ENCODE results near the gene IL1RAPL2.
"Not testable (repeated sequence)": the region's sequence is repeated elsewhere in the genome, so short reads cannot be mapped to it uniquely, and the experiment has no call there.

Gene IL1RAPL2

GRCh38 chrX:104670051-104670450 is 104.1 kb downstream of the IL1RAPL2 start:
- H3K9me3 ChIP-seq (ENCODE audit: insufficient read depth, low read length): no peaks in the 10 kb centered on the region
- no peak overlapping the region for H3K9ac ChIP-seq (ENCODE audit: insufficient read length, low read depth)
- no peaks in the 10 kb centered on the region for H3K36me3 ChIP-seq (ENCODE audit: insufficient read depth, insufficient read length, low read length)
- no peak for DNase-seq (ENCODE audit: low read depth, low spot score)
- H3K4me3 ChIP-seq (ENCODE audit: insufficient read length, low read depth): no peak overlapping the region
- no peaks in the 10 kb centered on the region for H3K27me3 ChIP-seq (ENCODE audit: insufficient read depth, insufficient read length)
- TF ChIP-seq SUZ12 (IDR thresholded peaks at IDR 0.05; ENCODE audit: extremely low read depth, insufficient read depth, insufficient read length) (no peak), ZNF274 (IDR thresholded peaks at IDR 0.05; ENCODE audit: low read depth, low read length) (no peak), YY1 (IDR thresholded peaks at IDR 0.05; ENCODE audit: insufficient read depth, insufficient read length) (no peak)
- H3K4me1 ChIP-seq (ENCODE audit: insufficient read depth, insufficient read length): no peaks in the 10 kb centered on the region

- H3K36me3 ChIP-seq (ENCODE audit: insufficient read depth, insufficient read length, low read length); H3K4me1 ChIP-seq (ENCODE audit: insufficient read depth, insufficient read length); H3K4me3 ChIP-seq (ENCODE audit: insufficient read length, low read depth); H3K9ac ChIP-seq (ENCODE audit: insufficient read length, low read depth); DNase-seq (ENCODE audit: low read depth, low spot score); H3K9me3 ChIP-seq (ENCODE audit: insufficient read depth, low read length); H3K27me3 ChIP-seq (ENCODE audit: insufficient read depth, insufficient read length): not testable (repeated sequence)
These were observed 111.5 kb downstream of the IL1RAPL2 start for GRCh38 chrX:104677517-104677916.

DNA sequence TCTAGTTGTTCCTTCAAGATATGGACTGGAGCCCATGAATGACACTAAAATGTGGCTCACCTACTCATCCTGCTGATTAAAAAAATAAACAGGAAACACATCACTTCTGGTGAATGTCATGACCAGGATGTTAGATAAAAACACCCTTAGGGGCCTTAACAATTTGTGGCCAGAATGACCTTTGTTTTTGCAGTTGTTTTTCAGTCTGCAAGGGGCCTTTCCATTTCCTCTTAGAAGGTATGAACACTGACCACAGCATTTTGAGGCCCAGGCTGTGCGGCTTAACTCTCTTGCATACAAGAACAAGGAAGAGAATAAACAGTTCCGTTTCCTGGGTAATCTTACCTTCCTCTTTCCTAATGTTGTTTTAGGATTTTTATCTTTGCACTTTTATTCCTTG is 113.2 kb downstream of the IL1RAPL2 start:
- TF ChIP-seq YY1 (IDR thresholded peaks at IDR 0.05; ENCODE audit: insufficient read depth, insufficient read length) (no peak), SUZ12 (IDR thresholded peaks at IDR 0.05; ENCODE audit: extremely low read depth, insufficient read depth, insufficient read length) (no peak), ZNF274 (IDR thresholded peaks at IDR 0.05; ENCODE audit: low read depth, low read length) (no peak)
- DNase-seq (ENCODE audit: low read depth, low spot score): no peak
- no peaks in the 10 kb centered on the region for H3K9me3 ChIP-seq (ENCODE audit: insufficient read depth, low read length)
- no peak overlapping the region for H3K9ac ChIP-seq (ENCODE audit: insufficient read length, low read depth)
- H3K36me3 ChIP-seq (ENCODE audit: insufficient read depth, insufficient read length, low read length): no peaks in the 10 kb centered on the region
- no peak overlapping the region for H3K4me3 ChIP-seq (ENCODE audit: insufficient read length, low read depth)
- no peaks in the 10 kb centered on the region for H3K4me1 ChIP-seq (ENCODE audit: insufficient read depth, insufficient read length)
- no peaks in the 10 kb centered on the region for H3K27me3 ChIP-seq (ENCODE audit: insufficient read depth, insufficient read length)

GRCh38 chrX:104681214-104681613 is 115.2 kb downstream of the IL1RAPL2 start:
- Histone ChIP-seq H3K36me3 (ENCODE audit: insufficient read depth, insufficient read length, low read length) (no peaks in the 10 kb centered on the region), H3K9ac (ENCODE audit: insufficient read length, low read depth) (no peak overlapping the region), H3K4me1 (ENCODE audit: insufficient read depth, insufficient read length) (no peaks in the 10 kb centered on the region), H3K9me3 (ENCODE audit: insufficient read depth, low read length) (no peaks in the 10 kb centered on the region), H3K4me3 (ENCODE audit: insufficient read length, low read depth) (no peak overlapping the region), H3K27me3 (ENCODE audit: insufficient read depth, insufficient read length) (no peaks in the 10 kb centered on the region)
- DNase-seq (ENCODE audit: low read depth, low spot score): no peak
- TF ChIP-seq ZNF274 (IDR thresholded peaks at IDR 0.05; ENCODE audit: low read depth, low read length) (no peak), SUZ12 (IDR thresholded peaks at IDR 0.05; ENCODE audit: extremely low read depth, insufficient read depth, insufficient read length) (no peak), YY1 (IDR thresholded peaks at IDR 0.05; ENCODE audit: insufficient read depth, insufficient read length) (no peak)

DNA sequence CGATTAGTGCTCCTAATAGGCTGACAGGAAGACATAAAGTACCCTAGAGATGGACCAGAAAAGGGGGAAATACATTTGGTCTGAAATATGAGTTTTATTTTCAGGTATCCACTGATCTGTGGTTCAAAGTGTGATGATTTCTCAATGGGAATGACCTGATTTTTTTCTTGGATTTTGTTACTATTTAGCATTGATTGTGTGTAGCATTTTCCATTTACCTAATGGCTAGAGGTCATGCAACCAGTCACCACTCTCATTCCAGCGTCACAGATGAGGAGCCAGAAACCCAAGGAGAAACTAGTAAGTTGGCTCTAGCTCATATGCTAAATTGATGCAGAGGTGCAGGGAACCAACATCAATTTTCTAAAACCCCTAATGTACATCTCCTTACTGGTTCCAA is 118.1 kb downstream of the IL1RAPL2 start:
- H3K4me1 ChIP-seq (ENCODE audit: insufficient read depth, insufficient read length): no peaks in the 10 kb centered on the region
- DNase-seq (ENCODE audit: low read depth, low spot score): no peak
- H3K27me3 ChIP-seq (ENCODE audit: insufficient read depth, insufficient read length): no peaks in the 10 kb centered on the region
- no peaks in the 10 kb centered on the region for H3K36me3 ChIP-seq (ENCODE audit: insufficient read depth, insufficient read length, low read length)
- H3K4me3 ChIP-seq (ENCODE audit: insufficient read length, low read depth): no peak overlapping the region
- no peaks in the 10 kb centered on the region for H3K9me3 ChIP-seq (ENCODE audit: insufficient read depth, low read length)
- no peak for TF ChIP-seq SUZ12 (IDR thresholded peaks at IDR 0.05; ENCODE audit: extremely low read depth, insufficient read depth, insufficient read length)
- TF ChIP-seq ZNF274 (IDR thresholded peaks at IDR 0.05; ENCODE audit: low read depth, low read length): no peak
- TF ChIP-seq YY1 (IDR thresholded peaks at IDR 0.05; ENCODE audit: insufficient read depth, insufficient read length): no peak
- H3K9ac ChIP-seq (ENCODE audit: insufficient read length, low read depth): no peak overlapping the region

GRCh38 chrX:104695593-104695992 is 129.6 kb downstream of the IL1RAPL2 start:
- TF ChIP-seq SUZ12 (IDR thresholded peaks at IDR 0.05; ENCODE audit: extremely low read depth, insufficient read depth, insufficient read length) (no peak), YY1 (IDR thresholded peaks at IDR 0.05; ENCODE audit: insufficient read depth, insufficient read length) (no peak), ZNF274 (IDR thresholded peaks at IDR 0.05; ENCODE audit: low read depth, low read length) (no peak)
- no peak overlapping the region for H3K4me3 ChIP-seq (ENCODE audit: insufficient read length, low read depth)
- DNase-seq (ENCODE audit: low read depth, low spot score): no peak
- no peaks in the 10 kb centered on the region for H3K36me3 ChIP-seq (ENCODE audit: insufficient read depth, insufficient read length, low read length)
- no peaks in the 10 kb centered on the region for H3K27me3 ChIP-seq (ENCODE audit: insufficient read depth, insufficient read length)
- H3K9ac ChIP-seq (ENCODE audit: insufficient read length, low read depth): no peak overlapping the region
- no peaks in the 10 kb centered on the region for H3K9me3 ChIP-seq (ENCODE audit: insufficient read depth, low read length)
- no peaks in the 10 kb centered on the region for H3K4me1 ChIP-seq (ENCODE audit: insufficient read depth, insufficient read length)

- Histone ChIP-seq H3K4me3 (ENCODE audit: insufficient read length, low read depth) (no peak overlapping the region), H3K36me3 (ENCODE audit: insufficient read depth, insufficient read length, low read length) (no peaks in the 10 kb centered on the region), H3K9ac (ENCODE audit: insufficient read length, low read depth) (no peak overlapping the region), H3K4me1 (ENCODE audit: insufficient read depth, insufficient read length) (no peaks in the 10 kb centered on the region), H3K9me3 (ENCODE audit: insufficient read depth, low read length) (no peaks in the 10 kb centered on the region), H3K27me3 (ENCODE audit: insufficient read depth, insufficient read length) (no peaks in the 10 kb centered on the region)
- TF ChIP-seq ZNF274 (IDR thresholded peaks at IDR 0.05; ENCODE audit: low read depth, low read length): no peak
- no peak for DNase-seq (ENCODE audit: low read depth, low spot score)
These were observed 130.7 kb downstream of the IL1RAPL2 start for GRCh38 chrX:104696667-104697066.

DNA sequence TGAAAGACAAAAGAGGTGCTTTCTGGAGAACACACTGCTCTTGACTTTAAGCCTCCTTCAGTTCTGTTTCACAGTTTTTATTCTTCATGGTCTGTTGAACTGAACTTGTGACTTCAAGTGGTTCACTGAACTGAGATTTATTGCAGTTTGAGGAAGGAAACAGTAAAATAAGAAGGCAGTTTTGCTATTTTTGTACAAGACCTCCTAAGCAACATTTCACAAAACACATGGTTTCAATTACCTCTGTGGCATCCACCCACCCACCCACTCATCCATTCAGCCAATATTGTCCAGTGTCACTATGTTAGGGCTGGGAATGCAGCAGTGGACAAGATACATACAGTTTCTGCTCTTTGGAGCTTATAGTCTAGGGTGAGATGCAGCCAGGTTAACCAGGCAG is 131.3 kb downstream of the IL1RAPL2 start:
- Histone ChIP-seq H3K36me3 (ENCODE audit: insufficient read depth, insufficient read length, low read length) (no peaks in the 10 kb centered on the region), H3K4me3 (ENCODE audit: insufficient read length, low read depth) (no peak overlapping the region), H3K9me3 (ENCODE audit: insufficient read depth, low read length) (no peaks in the 10 kb centered on the region), H3K9ac (ENCODE audit: insufficient read length, low read depth) (no peak overlapping the region), H3K4me1 (ENCODE audit: insufficient read depth, insufficient read length) (no peaks in the 10 kb centered on the region), H3K27me3 (ENCODE audit: insufficient read depth, insufficient read length) (no peaks in the 10 kb centered on the region)
- TF ChIP-seq YY1 (IDR thresholded peaks at IDR 0.05; ENCODE audit: insufficient read depth, insufficient read length) (no peak), ZNF274 (IDR thresholded peaks at IDR 0.05; ENCODE audit: low read depth, low read length) (no peak), SUZ12 (IDR thresholded peaks at IDR 0.05; ENCODE audit: extremely low read depth, insufficient read depth, insufficient read length) (no peak)
- no peak for DNase-seq (ENCODE audit: low read depth, low spot score)

All from NT2/D1 (cell line).